HCT116 (cell line): Measurements from ENCODE around the gene TRPV4. TPM values are rescaled to one million over a fixed set of nuclear protein-coding genes. Genes with fewer than 3 reads are reported as not detected.

Experiments
- ATAC-seq: fragments of 200-7000 bp; cut with Tn5 transposase; 2 replicates; pipeline ENCODE4 v1.9.1; 2020; ENCODE audit warnings: mild to moderate bottlenecking, moderate library complexity
- BruUV-seq: library from RNA; stranded (reverse); fragments of 400-500 nt; replicated peaks from 2 replicates; lab custom pipeline; 2021; lab: Mats Ljungman, UMichigan
- CTCF ChIA-PET: fragments of 300-600 bp; sonication (Branson Sonifier 250); formaldehyde crosslinking; loops from one replicate; lab custom pipeline; 2021; ENCODE audit warnings: antibody characterized with exemption; lab: Charles Lee
- POLR2A ChIA-PET: fragments of 300-600, 350-600 bp; sonication (Branson Sonifier 250); formaldehyde crosslinking; loops from one replicate; lab custom pipeline; 2021; ENCODE audit warnings: antibody characterized with exemption; lab: Charles Lee
- RAD21 ChIA-PET, 2 experiments: fragments of 300-600 bp; sonication (Branson Sonifier 250); formaldehyde crosslinking; loops; one replicate each; lab custom pipeline; 2023; ENCODE audit warnings: low total read pairs in 2 of 2; ENCODE audit not compliant: uncharacterized antibody in 2 of 2, unreplicated experiment in 2 of 2, low non-redundant PET in 1 of 2; lab: Charles Lee
- DNase-seq: peaks from one replicate; pipeline ENCODE4 v3.0.0-alpha.2; 2010; ENCODE audit warnings: low read depth, low spot score
- H2AFZ ChIP-seq: fragments of 200-600 bp; shearing (Covaris generic), sonication (generic); 2 replicates; pipeline ENCODE4 v1.6.1; 2017; ENCODE audit warnings: low read depth, mixed run types, mixed read lengths, antibody characterized with exemption, low read length; ENCODE audit not compliant: poor library complexity, severe bottlenecking
- H3K27ac ChIP-seq: 2 replicates; pipeline ENCODE4 v1.5.1; 2012; ENCODE audit warnings: low read depth, low read length
- H3K27me3 ChIP-seq: fragments of 200-600 bp; sonication (generic); 2 replicates; pipeline ENCODE4 v1.6.1; 2016; ENCODE audit warnings: mixed run types, low read length, mixed read lengths; ENCODE audit not compliant: insufficient read depth
- H3K36me3 ChIP-seq, 2 experiments: fragments of 200-500 bp in 1 of 2; fragments of 200-600 bp in 1 of 2; sonication (Bioruptor generic) in 1 of 2; sonication (generic) in 1 of 2; 2 replicates each; pipeline versions ENCODE4 v1.5.1 to v1.6.1; 2014 to 2016; ENCODE audit warnings: low read length in 2 of 2, inconsistent platforms in 1 of 2, mixed read lengths in 1 of 2, mixed run types in 1 of 2; ENCODE audit not compliant: insufficient read depth in 2 of 2, control insufficient read depth in 1 of 2
- H3K4me1 ChIP-seq, 2 experiments: fragments of 200-600 bp in 1 of 2; sonication (generic) in 1 of 2; 2 replicates each; pipeline versions ENCODE4 v1.5.1 to v1.6.1; 2012 to 2017; ENCODE audit warnings: low read length in 2 of 2, inconsistent platforms in 1 of 2, mild to moderate bottlenecking in 1 of 2, mixed read lengths in 1 of 2, mixed run types in 1 of 2, moderate library complexity in 1 of 2; ENCODE audit not compliant: insufficient read depth in 2 of 2, control insufficient read depth in 1 of 2
- H3K4me2 ChIP-seq: fragments of 200-600 bp; sonication (generic); 2 replicates; pipeline ENCODE4 v1.6.1; 2017; ENCODE audit warnings: mixed run types, low read length, mixed read lengths
- H3K4me3 ChIP-seq, 2 experiments: fragments of 200-600 bp in 1 of 2; sonication (generic) in 1 of 2; replicated peaks in 1 of 2; 2 replicates each; pipeline ENCODE4 v1.5.1; 2011 to 2016; ENCODE audit warnings: low read length in 2 of 2, control low read depth in 1 of 2, low read depth in 1 of 2, mild to moderate bottlenecking in 1 of 2, mixed read lengths in 1 of 2, mixed run types in 1 of 2
- H3K79me2 ChIP-seq: fragments of 200-600 bp; sonication (generic); 2 replicates; pipeline ENCODE4 v1.6.1; 2017; ENCODE audit warnings: mild to moderate bottlenecking, mixed run types, low read length, moderate library complexity, mixed read lengths; ENCODE audit not compliant: insufficient read depth
- H3K9ac ChIP-seq: fragments of 200-600 bp; sonication (generic); 2 replicates; pipeline ENCODE4 v1.6.1; 2016; ENCODE audit warnings: low read length, mixed read lengths
- H3K9me2 ChIP-seq: fragments of 200-600 bp; sonication (generic), shearing (Covaris generic); 2 replicates; pipeline ENCODE4 v1.6.1; 2017; ENCODE audit warnings: mixed run types, mild to moderate bottlenecking, moderate library complexity; ENCODE audit not compliant: insufficient read depth
- H3K9me3 ChIP-seq, 2 experiments: fragments of 200-500 bp in 1 of 2; fragments of 200-600 bp in 1 of 2; sonication (Bioruptor generic) in 1 of 2; sonication (generic) in 1 of 2; 2 replicates each; pipeline ENCODE4 v1.6.1; 2014 to 2017; ENCODE audit warnings: low read length in 2 of 2, mixed read lengths in 2 of 2, inconsistent platforms in 1 of 2, low read depth in 1 of 2, mild to moderate bottlenecking in 1 of 2, mixed run types in 1 of 2, moderate library complexity in 1 of 2; ENCODE audit not compliant: control insufficient read depth in 1 of 2, insufficient read depth in 1 of 2
- H4K20me1 ChIP-seq: fragments of 200-600 bp; sonication (generic), shearing (Covaris generic); 2 replicates; pipeline ENCODE4 v1.6.1; 2017; ENCODE audit warnings: mixed run types, mild to moderate bottlenecking, moderate library complexity; ENCODE audit not compliant: insufficient read depth
- ATF3 ChIP-seq: IDR thresholded peaks from 2 replicates; pipeline ENCODE4 v1.6.1; 2012
- CTCF ChIP-seq, 3 experiments: fragments of 200-600 bp in 1 of 3; sonication (generic) in 1 of 3; IDR thresholded peaks in 2 of 3; conservative IDR thresholded peaks in 1 of 3; 2 replicates each; pipeline ENCODE4 v1.5.1; 2012 to 2017; ENCODE audit warnings: low read depth in 2 of 3, low read length in 2 of 3, antibody characterized with exemption in 1 of 3, borderline replicate concordance in 1 of 3, control low read depth in 1 of 3, mild to moderate bottlenecking in 1 of 3, mixed read lengths in 1 of 3, mixed run types in 1 of 3, moderate library complexity in 1 of 3; ENCODE audit not compliant: insufficient read depth in 1 of 3
- EZH2 ChIP-seq: fragments of 200-600 bp; sonication (generic); IDR thresholded peaks from 2 replicates; pipeline ENCODE4 v1.6.1; 2017; ENCODE audit warnings: antibody characterized with exemption, mixed run types
- JUND ChIP-seq: IDR thresholded peaks from 2 replicates; pipeline ENCODE4 v1.6.1; 2012
- ZNF274 ChIP-seq: fragments of 200-500 bp; sonication (Bioruptor generic); IDR thresholded peaks from 2 replicates; pipeline ENCODE4 v1.6.1; 2014; ENCODE audit warnings: mild to moderate bottlenecking, low read depth, low read length, inconsistent platforms
- intact Hi-C: fragments of 100-400 bp; cut with micrococcal nuclease; formaldehyde crosslinking; loops from 2 replicates; pipeline ENCODE4 v1.10.0; 2022
- total RNA-seq: library from RNA; stranded (reverse); gene quantifications from one replicate; pipeline ENCODE4 v1.2.1, GENCODE V29; 2021; ENCODE audit not compliant: unreplicated experiment

TRPV4 gene
- total RNA-seq, 1 experiment from 2014 or later: 0.54 TPM

- TF ChIP-seq ATF3 (no peak), EZH2 (no peak), ZNF274 (no peak), JUND (no peak)
Measured at GRCh38 chr12:109764776-109765445, 68.3 kb downstream of the TRPV4 start (continued).

- no peak overlapping the region for H3K4me3 ChIP-seq
- no peak overlapping the region for H3K27ac ChIP-seq
- H3K4me2 ChIP-seq: no peak overlapping the region
- DNase-seq (no peak), ATAC-seq (no peak)
- TF ChIP-seq ATF3 (no peak), CTCF (IDR thresholded peaks at IDR 0.05 in 2 of 3, conservative IDR thresholded peaks at IDR 0.05 in 1 of 3; ENCODE audit: borderline replicate concordance in 1 of 3, insufficient read depth in 1 of 3, low read depth in 2 of 3, low read length in 2 of 3) (peak in 2 of 3 experiments; percentile 24 to 26; a peak in 2 of 6 replicates)
- no TSS peak for BruUV-seq
- no peaks in the 10 kb centered on the region for H3K27me3 ChIP-seq
- no peaks in the 10 kb centered on the region for H3K9me2 ChIP-seq
- ChIA-PET POLR2A (no interaction called here), CTCF (interaction anchor here (0.9 kb wide), 1 partner anchor 11 kb away, joined by 3 read pairs; no protein-coding TSS in a partner anchor), RAD21 (no interaction called here)
- H2AFZ ChIP-seq: no peak overlapping the region
- no peaks in the 10 kb centered on the region; a peak in 1 of 4 replicates for H3K9me3 ChIP-seq
- H3K4me1 ChIP-seq: peaks cover 0 to 12% of the 10 kb centered on the region in 2 experiments; a peak in 2 of 4 replicates
- intact Hi-C loops: no loop called here
- H3K36me3 ChIP-seq: no peaks in the 10 kb centered on the region
- no peak overlapping the region for H3K9ac ChIP-seq
- H3K79me2 ChIP-seq: no peaks in the 10 kb centered on the region
- no peaks in the 10 kb centered on the region for H4K20me1 ChIP-seq
Measured at GRCh38 chr12:109764123-109764522, 69.1 kb downstream of the TRPV4 start.
